ENCODE results near the gene ENGASE. TPM values are rescaled to one million over a fixed set of nuclear protein-coding genes. Genes with fewer than 3 reads are reported as not detected.
A peak's percentile ranks its signal among the peaks of the same experiment; 100 is the strongest.

Gene ENGASE
- total and polyA plus RNA-seq, 7 experiments from 2014 or later, result 3.8 to 214 (median 82.7) TPM

DNA sequence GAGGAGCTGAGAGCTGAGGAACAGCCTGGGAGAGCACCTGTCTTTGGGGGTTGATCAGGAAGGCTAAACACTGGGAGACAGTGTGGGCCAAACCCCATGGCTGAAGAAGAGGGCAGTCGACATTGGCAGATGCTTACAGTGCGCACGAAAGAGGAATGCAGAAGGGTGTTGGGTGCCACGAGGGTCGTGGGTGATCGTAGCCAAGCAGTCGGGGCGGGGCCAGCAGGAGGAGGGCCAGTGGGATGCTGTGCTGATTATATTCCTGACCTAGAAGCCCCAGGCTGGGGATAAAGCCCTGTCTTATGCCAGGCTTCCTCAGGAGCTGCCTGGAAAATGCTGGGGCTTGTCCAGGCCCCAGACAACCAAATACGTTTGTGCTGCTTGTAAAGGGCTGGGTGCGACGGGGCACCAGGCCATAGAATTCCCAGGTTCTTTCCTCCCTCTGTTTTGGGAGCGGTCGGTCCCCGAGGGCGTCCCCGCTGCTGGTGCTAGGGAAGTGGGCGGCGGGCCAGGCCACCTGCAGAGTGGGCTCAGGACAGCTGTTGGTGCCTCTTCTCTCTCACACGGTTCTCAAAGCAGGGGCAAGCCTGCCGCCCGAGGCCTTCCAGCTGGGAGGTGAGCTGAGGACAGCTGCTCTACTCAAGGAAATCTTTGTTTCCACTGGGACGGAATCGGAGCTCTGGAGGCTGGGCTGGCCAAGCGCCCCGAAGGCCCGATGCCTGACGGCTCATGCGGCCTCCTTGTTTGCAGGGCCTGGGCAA lies 40.7 kb upstream of the ENGASE start:
- ATAC-seq (no peak), DNase-seq (no peak)
- Mint-ChIP-seq H3K27ac (no peak overlapping the region), H3K36me3 (no peaks in the 10 kb centered on the region), H3K9me3 (no peaks in the 10 kb centered on the region), H3K4me3 (no peak overlapping the region), H3K27me3 (peaks cover 0 to 37% (median 4%) of the 10 kb centered on the region in 5 donors), H3K4me1 (no peaks in the 10 kb centered on the region)
- Histone ChIP-seq H3K9me3 (ENCODE audit: control insufficient read depth in 2 of 3, low read length in 3 of 3) (no peaks in the 10 kb centered on the region), H3K4me1 (ENCODE audit: control insufficient read depth in 2 of 2, insufficient read depth in 2 of 2, low read length in 2 of 2) (no peaks in the 10 kb centered on the region), H3K27me3 (ENCODE audit: control insufficient read depth in 2 of 2, insufficient read depth in 2 of 2, low read length in 2 of 2) (no peaks in the 10 kb centered on the region), H3K4me3 (ENCODE audit: low read length) (no peak overlapping the region), H3K36me3 (ENCODE audit: control insufficient read depth in 2 of 3, insufficient read depth in 3 of 3, low read length in 3 of 3) (no peaks in the 10 kb centered on the region), H3K27ac (ENCODE audit: low read depth, low read length) (no peak overlapping the region)
- intact Hi-C loops (cut with micrococcal nuclease), result no loop called here
- CTCF ChIA-PET, result interaction anchor here (1.3 to 1.5 kb wide), 2 partner anchors 8 to 10 kb away, joined by 3 to 4 read pairs; no protein-coding TSS in a partner anchor
- POLR2A ChIA-PET, result no interaction called here

DNA sequence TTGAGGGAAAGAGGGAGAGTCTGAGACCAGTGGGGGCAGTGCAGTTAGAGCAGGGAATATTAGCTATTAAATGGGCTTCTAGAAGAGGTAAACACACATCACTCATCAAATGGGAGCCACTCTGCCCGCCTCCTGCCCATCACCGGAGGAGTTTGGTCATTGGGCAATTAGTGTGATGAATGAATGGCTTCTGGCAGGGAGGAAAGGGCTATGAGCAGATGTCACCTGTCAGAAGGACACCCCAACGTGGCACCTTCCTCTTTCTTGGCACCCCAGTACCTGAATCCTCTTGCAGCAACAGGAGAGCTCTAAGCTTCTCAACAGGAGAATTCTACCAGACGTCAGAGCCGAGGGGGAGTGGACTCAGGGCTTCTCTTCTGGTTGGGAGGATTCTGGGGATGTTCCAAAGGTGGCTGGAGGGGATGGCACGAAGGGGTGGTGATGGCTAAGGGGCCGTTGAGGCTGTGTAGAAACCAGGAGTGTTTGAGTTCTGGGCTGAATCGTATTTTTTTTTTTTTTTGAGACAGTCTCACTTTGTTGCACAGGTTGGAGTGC lies 39.6 kb upstream of the ENGASE start:
- ATAC-seq, result no peak
- H3K27me3 Mint-ChIP-seq, result peaks cover 0 to 37% (median 4%) of the 10 kb centered on the region in 5 donors
- H3K27ac Mint-ChIP-seq, result no peak overlapping the region
- intact Hi-C loops (cut with micrococcal nuclease), result no loop called here
- H3K4me1 ChIP-seq (ENCODE audit: control insufficient read depth in 2 of 2, insufficient read depth in 2 of 2, low read length in 2 of 2), result no peaks in the 10 kb centered on the region
- H3K4me3 Mint-ChIP-seq, result no peak overlapping the region
- ChIA-PET CTCF (interaction anchor here (0.8 to 1.5 kb wide), 2 partner anchors 8 to 9 kb away, joined by 3 read pairs; no protein-coding TSS in a partner anchor), POLR2A (no interaction called here)
- H3K9me3 ChIP-seq (ENCODE audit: control insufficient read depth in 2 of 3, low read length in 3 of 3), result no peaks in the 10 kb centered on the region
- H3K4me3 ChIP-seq (ENCODE audit: low read length), result no peak overlapping the region
- H3K36me3 ChIP-seq (ENCODE audit: control insufficient read depth in 2 of 3, insufficient read depth in 3 of 3, low read length in 3 of 3), result no peaks in the 10 kb centered on the region
- H3K27me3 ChIP-seq (ENCODE audit: control insufficient read depth in 2 of 2, insufficient read depth in 2 of 2, low read length in 2 of 2), result no peaks in the 10 kb centered on the region
- no peaks in the 10 kb centered on the region for H3K36me3 Mint-ChIP-seq
- no peaks in the 10 kb centered on the region for H3K4me1 Mint-ChIP-seq
- no peak overlapping the region for H3K27ac ChIP-seq (ENCODE audit: low read depth, low read length)
- no peaks in the 10 kb centered on the region for H3K9me3 Mint-ChIP-seq
- no peak for DNase-seq

DNA sequence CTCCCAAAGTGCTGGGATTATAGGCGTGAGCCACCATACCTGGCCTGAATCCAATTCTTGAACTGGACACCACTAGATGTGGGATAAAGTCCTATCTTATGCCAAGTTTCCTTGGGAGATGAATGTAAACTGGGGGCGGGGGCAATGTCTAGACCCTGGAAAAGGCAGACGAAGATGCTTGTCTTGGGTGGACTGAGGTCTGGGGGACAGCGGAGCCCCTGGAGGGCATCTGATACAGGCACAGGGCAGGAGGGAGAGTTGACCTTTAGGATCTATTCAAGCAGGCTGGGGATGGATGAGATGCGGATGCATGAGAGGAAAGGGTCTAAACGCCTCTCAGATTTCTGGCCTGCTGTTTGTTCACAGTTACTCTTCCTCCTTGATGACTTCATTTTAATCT lies 38.9 kb upstream of the ENGASE start:
- Mint-ChIP-seq H3K9me3 (no peaks in the 10 kb centered on the region), H3K36me3 (no peaks in the 10 kb centered on the region), H3K27ac (no peak overlapping the region), H3K27me3 (peaks cover 0 to 32% (median 4%) of the 10 kb centered on the region in 5 donors), H3K4me3 (no peak overlapping the region), H3K4me1 (no peaks in the 10 kb centered on the region)
- ChIA-PET POLR2A (no interaction called here), CTCF (interaction anchor here (0.8 to 1.5 kb wide), 2 partner anchors 8 to 9 kb away, joined by 3 read pairs; no protein-coding TSS in a partner anchor)
- no peaks in the 10 kb centered on the region for H3K9me3 ChIP-seq (ENCODE audit: control insufficient read depth in 2 of 3, low read length in 3 of 3)
- no peaks in the 10 kb centered on the region for H3K4me1 ChIP-seq (ENCODE audit: control insufficient read depth in 2 of 2, insufficient read depth in 2 of 2, low read length in 2 of 2)
- no peaks in the 10 kb centered on the region for H3K27me3 ChIP-seq (ENCODE audit: control insufficient read depth in 2 of 2, insufficient read depth in 2 of 2, low read length in 2 of 2)
- intact Hi-C loops (cut with micrococcal nuclease), result no loop called here
- DNase-seq (no peak), ATAC-seq (no peak)
- H3K4me3 ChIP-seq (ENCODE audit: low read length), result no peak overlapping the region
- no peak overlapping the region for H3K27ac ChIP-seq (ENCODE audit: low read depth, low read length)
- H3K36me3 ChIP-seq (ENCODE audit: control insufficient read depth in 2 of 3, insufficient read depth in 3 of 3, low read length in 3 of 3), result no peaks in the 10 kb centered on the region

DNA sequence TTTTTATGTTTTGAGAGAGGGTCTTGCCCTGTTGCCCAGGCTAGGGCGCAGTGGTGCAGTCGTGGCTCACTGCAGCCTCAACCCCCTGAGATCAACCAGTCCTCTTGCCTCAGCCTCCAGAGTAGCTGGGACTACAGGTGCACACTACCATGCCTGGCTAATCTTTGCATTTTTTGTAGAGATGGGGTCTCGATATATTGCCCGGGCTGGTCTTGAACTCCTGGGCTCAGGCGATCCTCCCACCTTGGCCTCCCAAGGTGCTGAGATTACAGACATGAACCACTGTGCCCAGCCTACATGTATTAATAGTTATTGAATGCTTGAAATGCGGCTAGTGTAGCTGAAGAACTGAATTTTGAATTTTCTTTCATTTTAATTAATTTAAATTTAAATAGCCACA lies 38.4 kb upstream of the ENGASE start:
- intact Hi-C loops (cut with micrococcal nuclease), result no loop called here
- H3K27ac ChIP-seq (ENCODE audit: low read depth, low read length), result no peak overlapping the region
- H3K27me3 ChIP-seq (ENCODE audit: control insufficient read depth in 2 of 2, insufficient read depth in 2 of 2, low read length in 2 of 2), result no peaks in the 10 kb centered on the region
- ChIA-PET CTCF (interaction anchor here (0.8 kb wide), 1 partner anchor 10 kb away, joined by 3 read pairs; no protein-coding TSS in a partner anchor), POLR2A (interaction anchor here (0.7 kb wide), 1 partner anchor 36 kb away, joined by 3 read pairs; no protein-coding TSS in a partner anchor)
- DNase-seq (no peak), ATAC-seq (no peak)
- no peaks in the 10 kb centered on the region for H3K9me3 ChIP-seq (ENCODE audit: control insufficient read depth in 2 of 3, low read length in 3 of 3)
- no peak overlapping the region for H3K4me3 ChIP-seq (ENCODE audit: low read length)
- Mint-ChIP-seq H3K4me3 (no peak overlapping the region), H3K27me3 (peaks cover 0 to 27% (median 4%) of the 10 kb centered on the region in 5 donors), H3K36me3 (no peaks in the 10 kb centered on the region), H3K4me1 (no peaks in the 10 kb centered on the region), H3K9me3 (no peaks in the 10 kb centered on the region), H3K27ac (no peak overlapping the region)
- no peaks in the 10 kb centered on the region for H3K4me1 ChIP-seq (ENCODE audit: control insufficient read depth in 2 of 2, insufficient read depth in 2 of 2, low read length in 2 of 2)
- H3K36me3 ChIP-seq (ENCODE audit: control insufficient read depth in 2 of 3, insufficient read depth in 3 of 3, low read length in 3 of 3), result no peaks in the 10 kb centered on the region

DNA sequence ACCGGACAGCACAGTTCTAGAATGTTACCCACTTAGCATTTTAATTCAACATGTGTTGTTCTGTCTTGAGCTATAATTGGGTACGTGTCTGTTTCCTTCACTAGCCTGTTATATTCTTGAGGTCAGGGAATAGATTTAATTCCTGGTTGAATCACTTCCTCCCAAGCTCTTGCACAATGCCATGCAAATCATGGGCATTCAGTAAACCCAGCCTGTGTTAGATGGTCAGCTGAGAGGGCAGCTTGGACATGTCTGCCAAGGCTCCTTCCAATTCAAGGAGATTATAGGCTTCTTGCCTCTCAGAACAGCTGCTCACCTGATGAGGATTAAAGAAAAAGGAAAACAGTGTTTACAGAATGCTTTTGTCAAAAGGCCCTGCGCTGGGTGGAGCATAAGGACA lies 38.0 kb upstream of the ENGASE start:
- H3K27ac Mint-ChIP-seq, result no peak overlapping the region
- peak; percentile 67 for ATAC-seq
- ChIA-PET POLR2A (interaction anchor here (0.7 kb wide), 1 partner anchor 37 kb away, joined by 3 read pairs; no protein-coding TSS in a partner anchor), CTCF (interaction anchor here (1.0 to 1.1 kb wide), 2 partner anchors 16 to 72 kb away, joined by 3 to 5 read pairs; no protein-coding TSS in a partner anchor)
- no peak for DNase-seq
- H3K36me3 Mint-ChIP-seq, result no peaks in the 10 kb centered on the region
- H3K36me3 ChIP-seq (ENCODE audit: control insufficient read depth in 2 of 3, insufficient read depth in 3 of 3, low read length in 3 of 3), result no peaks in the 10 kb centered on the region
- no peaks in the 10 kb centered on the region for H3K9me3 ChIP-seq (ENCODE audit: control insufficient read depth in 2 of 3, low read length in 3 of 3)
- no peaks in the 10 kb centered on the region for H3K27me3 ChIP-seq (ENCODE audit: control insufficient read depth in 2 of 2, insufficient read depth in 2 of 2, low read length in 2 of 2)
- H3K27ac ChIP-seq (ENCODE audit: low read depth, low read length), result no peak overlapping the region
- H3K4me1 ChIP-seq (ENCODE audit: control insufficient read depth in 2 of 2, insufficient read depth in 2 of 2, low read length in 2 of 2), result no peaks in the 10 kb centered on the region
- H3K4me1 Mint-ChIP-seq, result no peaks in the 10 kb centered on the region
- H3K9me3 Mint-ChIP-seq, result no peaks in the 10 kb centered on the region
- H3K4me3 Mint-ChIP-seq, result no peak overlapping the region
- no peak overlapping the region for H3K4me3 ChIP-seq (ENCODE audit: low read length)
- intact Hi-C loops (cut with micrococcal nuclease), result no loop called here
- H3K27me3 Mint-ChIP-seq, result peaks cover 0 to 23% (median 3%) of the 10 kb centered on the region in 5 donors

DNA sequence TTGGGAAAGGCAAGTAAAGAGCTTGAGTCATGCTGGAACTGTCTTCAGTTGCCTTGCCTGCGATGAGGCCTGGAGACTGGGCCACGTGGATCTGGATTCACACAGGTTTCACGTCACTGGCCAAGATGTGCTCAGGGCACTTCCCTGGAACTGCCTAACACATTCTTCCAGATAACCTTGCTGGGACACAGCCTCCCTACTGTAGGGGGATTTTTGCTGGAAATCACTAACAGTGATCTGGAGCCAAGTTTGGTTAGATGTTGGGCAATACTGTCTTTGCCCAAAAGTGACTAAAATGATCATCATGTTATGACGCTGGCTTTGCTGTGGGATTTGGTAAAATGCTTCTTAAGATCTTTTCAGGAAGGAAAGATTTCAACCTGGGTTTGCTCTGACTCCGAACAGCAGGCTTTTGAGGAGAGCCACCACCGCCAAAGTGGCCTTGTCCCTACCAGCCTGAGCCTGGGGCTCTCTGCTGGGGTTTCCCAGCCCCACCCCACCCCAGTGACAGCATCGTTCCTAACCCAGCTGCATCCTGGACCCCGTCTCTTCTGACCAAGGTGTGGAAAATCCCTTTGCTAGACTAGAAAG lies 36.0 kb upstream of the ENGASE start:
- no peak overlapping the region for H3K4me3 Mint-ChIP-seq
- peaks cover 0 to 10% (median 2%) of the 10 kb centered on the region in 5 donors for H3K27me3 Mint-ChIP-seq
- POLR2A ChIA-PET, result no interaction called here
- ATAC-seq (no peak), DNase-seq (no peak)
- H3K27me3 ChIP-seq (ENCODE audit: control insufficient read depth in 2 of 2, insufficient read depth in 2 of 2, low read length in 2 of 2), result no peaks in the 10 kb centered on the region
- H3K27ac ChIP-seq (ENCODE audit: low read depth, low read length), result no peak overlapping the region
- H3K9me3 ChIP-seq (ENCODE audit: control insufficient read depth in 2 of 3, low read length in 3 of 3), result no peaks in the 10 kb centered on the region
- H3K4me3 ChIP-seq (ENCODE audit: low read length), result no peak overlapping the region
- no peak overlapping the region for H3K27ac Mint-ChIP-seq
- H3K36me3 ChIP-seq (ENCODE audit: control insufficient read depth in 2 of 3, insufficient read depth in 3 of 3, low read length in 3 of 3), result no peaks in the 10 kb centered on the region
- H3K4me1 Mint-ChIP-seq, result no peaks in the 10 kb centered on the region
- peaks cover 0 to 9% (median 0%) of the 10 kb centered on the region in 11 donors for H3K9me3 Mint-ChIP-seq
- no peaks in the 10 kb centered on the region for H3K36me3 Mint-ChIP-seq
- intact Hi-C loops (cut with micrococcal nuclease), result no loop called here
- CTCF ChIA-PET, result no interaction called here
- H3K4me1 ChIP-seq (ENCODE audit: control insufficient read depth in 2 of 2, insufficient read depth in 2 of 2, low read length in 2 of 2), result no peaks in the 10 kb centered on the region

Measured in naive thymus-derived CD4-positive, alpha-beta T cell (primary cell).